ENCODE results near the gene CCDC192. TPM values are rescaled to one million over a fixed set of nuclear protein-coding genes. Genes with fewer than 3 reads are reported as not detected.
A peak's percentile ranks its signal among the peaks of the same experiment; 100 is the strongest.

CCDC192 gene
- total and polyA plus RNA-seq, 10 of the 15 experiments (the other 5 are each of a cell fraction or from before 2014, with no cell fraction given), result 0.20 to 0.79 (median 0.32) TPM; not detected in 4

GRCh38 chr5:127898551-127899213, 195.5 kb downstream of the CCDC192 start:
- no peak overlapping the region for H3K27ac ChIP-seq (ENCODE audit: control insufficient read depth, insufficient read depth)
- H3K9ac ChIP-seq (ENCODE audit: control insufficient read depth, insufficient read depth, low read length), result no peak overlapping the region
- WGBS (ENCODE audit: insufficient coverage, insufficient replicate concordance, low lambda C conversion rate, missing lambda C conversion rate), result 60% methylated on average over 4 of the region's 4 CpGs
- no peaks in the 10 kb centered on the region for H4K20me1 ChIP-seq (ENCODE audit: control insufficient read depth, insufficient read depth)
- H3K9me3 ChIP-seq (replicated peaks; ENCODE audit: control insufficient read depth, insufficient read depth, low read length), result no peaks in the 10 kb centered on the region
- intact Hi-C loops (cut with micrococcal nuclease; ENCODE audit: unreplicated experiment) (no loop called here), in situ Hi-C loops (cut with MboI) (no loop called here)
- no peaks in the 10 kb centered on the region for H3K36me3 ChIP-seq (ENCODE audit: control insufficient read depth in 2 of 2, insufficient read depth in 2 of 2, low read length in 1 of 2)
- RAD21 ChIA-PET (ENCODE audit: unreplicated experiment), result interaction anchor here (0.7 to 1.8 kb wide), 5 partner anchors 11 to 140 kb away, joined by 3 to 4 read pairs (median 3); no protein-coding TSS in a partner anchor
- CTCF ChIA-PET, result interaction anchor here (0.6 to 2.4 kb wide), 6 partner anchors 8 to 427 kb away, joined by 3 to 7 read pairs (median 4); no protein-coding TSS in a partner anchor
- no peaks in the 10 kb centered on the region for H3K79me2 ChIP-seq (ENCODE audit: control insufficient read depth, insufficient read depth, low read length)
- FAIRE-seq, result no peak
- no peak overlapping the region for H3K4me3 ChIP-seq
- ATAC-seq, result peak; percentile 73
- BruUV-seq (replicated peaks), result no TSS peak
- POLR2A ChIA-PET, result no interaction called here
- SMC1A ChIA-PET (ENCODE audit: uncharacterized antibody, unreplicated experiment), result interaction anchor here (0.9 to 3.5 kb wide), 11 partner anchors 8 to 312 kb away, joined by 3 to 22 read pairs (median 5); no protein-coding TSS in a partner anchor
- TF ChIP-seq RUNX3 (IDR thresholded peaks at IDR 0.05; ENCODE audit: low read length) (peak; percentile 19; the same call in 1 of the 2 replicates), GATAD2B (conservative IDR thresholded peaks at IDR 0.05; ENCODE audit: low read depth) (no peak)
- no peak overlapping the region for H3K4me2 ChIP-seq (ENCODE audit: control insufficient read depth, insufficient read depth)
- no peaks in the 10 kb centered on the region for H3K4me1 ChIP-seq (ENCODE audit: control insufficient read depth, insufficient read depth, low read length)
- H2AFZ ChIP-seq (ENCODE audit: control insufficient read depth, low read depth, low read length), result no peak overlapping the region
- DNase-seq (ENCODE audit: low read depth, low spot score), result no peak
- H3K27me3 ChIP-seq (replicated peaks in 1 of 2; ENCODE audit: control insufficient read depth in 2 of 2, insufficient read depth in 2 of 2, low read length in 1 of 2), result no peaks in the 10 kb centered on the region

GRCh38 chr5:127899214-127899610, 196.0 kb downstream of the CCDC192 start:
- POLR2A ChIA-PET, result no interaction called here
- peak; percentile 16; the same call in 1 of the 3 replicates for ATAC-seq
- RAD21 ChIA-PET (ENCODE audit: unreplicated experiment), result interaction anchor here (0.6 to 1.8 kb wide), 6 partner anchors 21 to 184 kb away, joined by 3 to 4 read pairs (median 3); partner anchors contain the start of gene SLC12A2

More at GRCh38 chr5:127899214-127899610, 196.0 kb downstream of the CCDC192 start:
- Histone ChIP-seq H3K9ac (ENCODE audit: control insufficient read depth, insufficient read depth, low read length) (no peak overlapping the region), H3K4me3 (no peak overlapping the region), H3K9me3 (replicated peaks; ENCODE audit: control insufficient read depth, insufficient read depth, low read length) (no peaks in the 10 kb centered on the region), H3K4me1 (ENCODE audit: control insufficient read depth, insufficient read depth, low read length) (no peaks in the 10 kb centered on the region), H3K36me3 (ENCODE audit: control insufficient read depth in 2 of 2, insufficient read depth in 2 of 2, low read length in 1 of 2) (no peaks in the 10 kb centered on the region), H3K4me2 (ENCODE audit: control insufficient read depth, insufficient read depth) (no peak overlapping the region), H4K20me1 (ENCODE audit: control insufficient read depth, insufficient read depth) (no peaks in the 10 kb centered on the region), H3K79me2 (ENCODE audit: control insufficient read depth, insufficient read depth, low read length) (no peaks in the 10 kb centered on the region), H3K27ac (ENCODE audit: control insufficient read depth, insufficient read depth) (no peak overlapping the region), H3K27me3 (replicated peaks in 1 of 2; ENCODE audit: control insufficient read depth in 2 of 2, insufficient read depth in 2 of 2, low read length in 1 of 2) (no peaks in the 10 kb centered on the region), H2AFZ (ENCODE audit: control insufficient read depth, low read depth, low read length) (no peak overlapping the region)
- no TSS peak for BruUV-seq (replicated peaks)
- TF ChIP-seq NFYB (IDR thresholded peaks at IDR 0.05; ENCODE audit: insufficient read depth, low read depth, low read length), result no peak
- TF ChIP-seq EZH2 (IDR thresholded peaks at IDR 0.05; ENCODE audit: borderline replicate concordance, control insufficient read depth, low read depth, low read length), result no peak
- TF ChIP-seq GATAD2B (conservative IDR thresholded peaks at IDR 0.05; ENCODE audit: low read depth), result no peak
- TF ChIP-seq POLR2AphosphoS5 (IDR thresholded peaks at IDR 0.05; ENCODE audit: low read length), result no peak
- TF ChIP-seq NFXL1 (IDR thresholded peaks at IDR 0.05; ENCODE audit: borderline replicate concordance), result no peak
- WGBS (ENCODE audit: insufficient coverage, insufficient replicate concordance, low lambda C conversion rate, missing lambda C conversion rate), result 7% methylated on average over 1 of the region's 2 CpGs
- in situ Hi-C loops (cut with MboI) (no loop called here), intact Hi-C loops (cut with micrococcal nuclease; ENCODE audit: unreplicated experiment) (no loop called here)
- FAIRE-seq (no peak), DNase-seq (ENCODE audit: low read depth, low spot score) (no peak)
- ChIA-PET SMC1A (ENCODE audit: uncharacterized antibody, unreplicated experiment) (interaction anchor here (0.9 to 3.5 kb wide), 7 partner anchors 10 to 103 kb away, joined by 3 to 22 read pairs (median 5); no protein-coding TSS in a partner anchor), CTCF (interaction anchor here (0.6 to 1.7 kb wide), 4 partner anchors 10 to 426 kb away, joined by 3 to 6 read pairs (median 4); no protein-coding TSS in a partner anchor)

Data from GM12878 (cell line).